ENCODE data around the gene PLA2G6.
A peak's percentile ranks its signal among the peaks of the same experiment; 100 is the strongest.

Gene PLA2G6

DNA sequence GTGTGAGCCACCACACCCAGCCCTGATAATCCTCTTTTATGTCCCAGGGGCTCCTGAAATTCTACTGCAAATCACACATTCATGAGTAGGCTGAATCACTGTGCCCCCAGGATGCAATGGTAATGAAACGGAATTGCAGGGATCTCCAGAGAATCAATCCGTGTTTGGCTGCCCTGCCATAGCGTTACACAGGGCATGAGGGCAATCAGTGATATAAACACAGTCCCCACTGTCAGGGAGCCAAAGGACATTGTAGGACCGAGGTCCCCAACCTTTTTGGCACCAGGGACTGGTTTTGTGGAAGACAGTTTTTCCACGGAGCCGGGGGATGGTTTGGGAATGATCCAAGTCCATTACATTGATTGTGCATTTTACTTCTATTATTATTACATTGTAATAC is 9.0 kb upstream of the PLA2G6 start:
- Histone ChIP-seq H3K23ac (ENCODE audit: low read length) (no peak overlapping the region), H3K27ac (ENCODE audit: low read depth, low read length) (no peak overlapping the region), H3K4me1 (ENCODE audit: control insufficient read depth in 1 of 2, insufficient read depth in 2 of 2, low read length in 2 of 2) (peaks cover 0 to 4% of the 10 kb centered on the region in 2 experiments), H3K4ac (ENCODE audit: low read depth, low read length) (no peak overlapping the region), H3K18ac (ENCODE audit: low read length) (no peak overlapping the region), H3K4me3 (ENCODE audit: low read depth, low read length) (no peak overlapping the region), H3K36me3 (ENCODE audit: control insufficient read depth in 1 of 2, insufficient read depth in 2 of 2, low read length in 2 of 2) (no peaks in the 10 kb centered on the region), H4K8ac (ENCODE audit: low read depth, low read length) (no peak overlapping the region), H3K9ac (ENCODE audit: low read length) (no peak overlapping the region), H2AK5ac (ENCODE audit: low read length) (no peak overlapping the region), H3K27me3 (ENCODE audit: insufficient read depth, low read length) (no peaks in the 10 kb centered on the region), H3K79me1 (ENCODE audit: low read length) (peaks cover 3% of the 10 kb centered on the region), H4K12ac (ENCODE audit: low read depth, low read length) (no peak overlapping the region), H2BK5ac (ENCODE audit: low read depth, low read length, poor library complexity) (no peak overlapping the region), H3K79me2 (ENCODE audit: control insufficient read depth, insufficient read depth, low read length, poor library complexity) (no peaks in the 10 kb centered on the region), H2BK120ac (ENCODE audit: insufficient read depth, low read length, poor library complexity) (no peak overlapping the region), H3K9me3 (ENCODE audit: insufficient read depth, low read depth, low read length) (no peaks in the 10 kb centered on the region), H2BK12ac (ENCODE audit: low read length) (no peak overlapping the region), H4K91ac (ENCODE audit: low read depth, low read length) (no peak overlapping the region), H2AFZ (ENCODE audit: insufficient read depth, low read length, poor library complexity) (no peak overlapping the region), H3K4me2 (ENCODE audit: low read length) (no peak overlapping the region), H3K14ac (ENCODE audit: low read length) (no peak overlapping the region)
- DNase-seq: no peak
- WGBS (ENCODE audit: extremely low coverage, insufficient coverage, insufficient read length): no CpG with 5 or more reads among the region's 6 CpGs

DNA sequence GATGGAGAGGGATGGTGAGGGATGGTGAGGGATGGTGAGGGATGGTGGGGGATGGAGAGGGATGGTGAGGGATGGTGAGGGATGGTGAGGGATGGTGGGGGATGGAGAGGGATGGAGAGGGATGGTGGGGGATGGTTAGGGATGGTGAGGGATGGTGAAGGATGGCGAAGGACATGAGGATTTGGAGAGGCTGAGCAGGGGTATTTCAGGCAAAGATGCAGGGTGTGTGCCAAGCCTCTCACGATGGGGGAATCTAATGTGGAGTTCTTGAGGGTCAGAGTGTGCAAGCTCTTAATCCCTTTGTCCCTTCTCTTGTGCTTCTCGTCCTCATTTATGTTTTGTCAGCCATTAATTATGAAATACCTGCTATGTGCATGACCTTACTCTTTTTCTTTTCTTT is 7.5 kb upstream of the PLA2G6 start:
- H3K27me3 ChIP-seq (ENCODE audit: insufficient read depth, low read length): no peaks in the 10 kb centered on the region
- no peak overlapping the region for H2AK5ac ChIP-seq (ENCODE audit: low read length)
- peaks cover 5% of the 10 kb centered on the region for H3K79me1 ChIP-seq (ENCODE audit: low read length)
- H2BK12ac ChIP-seq (ENCODE audit: low read length): no peak overlapping the region
- no peak overlapping the region for H2BK5ac ChIP-seq (ENCODE audit: low read depth, low read length, poor library complexity)
- no peak overlapping the region for H3K18ac ChIP-seq (ENCODE audit: low read length)
- H3K4me2 ChIP-seq (ENCODE audit: low read length): no peak overlapping the region
- WGBS (ENCODE audit: extremely low coverage, insufficient coverage, insufficient read length): 100% methylated on average over 1 of the region's 3 CpGs
- peaks cover 0 to 4% of the 10 kb centered on the region in 2 experiments for H3K4me1 ChIP-seq (ENCODE audit: control insufficient read depth in 1 of 2, insufficient read depth in 2 of 2, low read length in 2 of 2)
- no peak for DNase-seq
- no peak overlapping the region for H3K4ac ChIP-seq (ENCODE audit: low read depth, low read length)
- no peak overlapping the region for H3K9ac ChIP-seq (ENCODE audit: low read length)
- H3K27ac ChIP-seq (ENCODE audit: low read depth, low read length): no peak overlapping the region
- H4K12ac ChIP-seq (ENCODE audit: low read depth, low read length): no peak overlapping the region
- no peak overlapping the region for H4K91ac ChIP-seq (ENCODE audit: low read depth, low read length)
- no peak overlapping the region for H4K8ac ChIP-seq (ENCODE audit: low read depth, low read length)
- no peak overlapping the region for H2AFZ ChIP-seq (ENCODE audit: insufficient read depth, low read length, poor library complexity)
- H3K36me3 ChIP-seq (ENCODE audit: control insufficient read depth in 1 of 2, insufficient read depth in 2 of 2, low read length in 2 of 2): no peaks in the 10 kb centered on the region
- no peak overlapping the region for H3K4me3 ChIP-seq (ENCODE audit: low read depth, low read length)
- no peak overlapping the region for H2BK120ac ChIP-seq (ENCODE audit: insufficient read depth, low read length, poor library complexity)
- no peaks in the 10 kb centered on the region for H3K9me3 ChIP-seq (ENCODE audit: insufficient read depth, low read depth, low read length)
- no peak overlapping the region for H3K14ac ChIP-seq (ENCODE audit: low read length)
- no peaks in the 10 kb centered on the region for H3K79me2 ChIP-seq (ENCODE audit: control insufficient read depth, insufficient read depth, low read length, poor library complexity)
- H3K23ac ChIP-seq (ENCODE audit: low read length): no peak overlapping the region

DNA sequence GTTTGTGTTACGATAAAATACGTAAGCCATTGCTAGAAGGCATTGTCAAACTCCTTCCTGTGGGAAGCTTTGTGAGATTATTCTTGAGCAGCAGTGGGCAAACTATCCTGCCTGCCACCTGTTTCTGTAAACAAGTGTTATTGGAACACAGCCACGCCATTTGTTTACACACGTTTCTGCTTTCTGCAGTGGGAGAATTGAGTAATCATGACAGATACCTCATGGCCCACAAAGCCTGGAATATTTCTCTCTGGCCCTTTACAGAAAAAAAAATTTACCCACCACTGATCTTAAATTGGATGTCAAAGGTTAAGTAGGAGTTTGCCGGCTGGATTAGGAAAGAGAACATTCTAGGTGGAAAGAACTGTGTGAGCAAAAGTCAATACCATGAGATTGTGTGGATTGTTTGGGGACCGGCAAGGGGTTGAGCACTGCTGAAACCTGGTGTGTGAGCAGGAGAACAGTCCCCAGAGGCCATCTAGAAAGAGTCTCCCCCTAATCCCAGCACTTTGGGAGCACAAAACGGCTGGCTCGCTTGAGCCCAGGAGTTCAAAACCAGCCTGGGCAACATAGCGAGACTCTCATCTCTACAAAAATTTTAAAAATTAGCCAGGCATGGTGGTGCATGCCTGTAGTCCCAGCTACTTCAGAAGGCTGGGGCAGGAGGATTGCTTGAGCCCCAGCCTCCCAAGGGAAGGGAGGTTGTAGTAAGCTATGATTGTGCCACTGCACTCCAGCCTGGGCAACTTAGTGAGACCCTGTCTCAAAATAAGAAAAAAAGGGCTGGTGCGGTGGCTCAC is 6.0 kb upstream of the PLA2G6 start:
- Histone ChIP-seq H3K79me1 (ENCODE audit: low read length) (peaks cover 8% of the 10 kb centered on the region), H3K4me3 (ENCODE audit: low read depth, low read length) (no peak overlapping the region), H3K9me3 (ENCODE audit: insufficient read depth, low read depth, low read length) (no peaks in the 10 kb centered on the region), H4K12ac (ENCODE audit: low read depth, low read length) (no peak overlapping the region), H4K91ac (ENCODE audit: low read depth, low read length) (no peak overlapping the region), H2AK5ac (ENCODE audit: low read length) (no peak overlapping the region), H3K23ac (ENCODE audit: low read length) (no peak overlapping the region), H2BK5ac (ENCODE audit: low read depth, low read length, poor library complexity) (no peak overlapping the region), H3K27me3 (ENCODE audit: insufficient read depth, low read length) (no peaks in the 10 kb centered on the region), H3K36me3 (ENCODE audit: control insufficient read depth in 1 of 2, insufficient read depth in 2 of 2, low read length in 2 of 2) (no peaks in the 10 kb centered on the region), H3K4me1 (ENCODE audit: control insufficient read depth in 1 of 2, insufficient read depth in 2 of 2, low read length in 2 of 2) (peaks cover 0 to 3% of the 10 kb centered on the region in 2 experiments), H2BK12ac (ENCODE audit: low read length) (no peak overlapping the region), H3K9ac (ENCODE audit: low read length) (no peak overlapping the region), H3K79me2 (ENCODE audit: control insufficient read depth, insufficient read depth, low read length, poor library complexity) (no peaks in the 10 kb centered on the region), H3K14ac (ENCODE audit: low read length) (no peak overlapping the region), H4K8ac (ENCODE audit: low read depth, low read length) (no peak overlapping the region), H3K27ac (ENCODE audit: low read depth, low read length) (no peak overlapping the region), H3K4ac (ENCODE audit: low read depth, low read length) (no peak overlapping the region), H2AFZ (ENCODE audit: insufficient read depth, low read length, poor library complexity) (no peak overlapping the region), H3K18ac (ENCODE audit: low read length) (no peak overlapping the region), H2BK120ac (ENCODE audit: insufficient read depth, low read length, poor library complexity) (no peak overlapping the region), H3K4me2 (ENCODE audit: low read length) (no peak overlapping the region)
- WGBS (ENCODE audit: extremely low coverage, insufficient coverage, insufficient read length): no CpG with 5 or more reads among the region's 10 CpGs
- peak in 1 of 2 donors; percentile 81 for DNase-seq

DNA sequence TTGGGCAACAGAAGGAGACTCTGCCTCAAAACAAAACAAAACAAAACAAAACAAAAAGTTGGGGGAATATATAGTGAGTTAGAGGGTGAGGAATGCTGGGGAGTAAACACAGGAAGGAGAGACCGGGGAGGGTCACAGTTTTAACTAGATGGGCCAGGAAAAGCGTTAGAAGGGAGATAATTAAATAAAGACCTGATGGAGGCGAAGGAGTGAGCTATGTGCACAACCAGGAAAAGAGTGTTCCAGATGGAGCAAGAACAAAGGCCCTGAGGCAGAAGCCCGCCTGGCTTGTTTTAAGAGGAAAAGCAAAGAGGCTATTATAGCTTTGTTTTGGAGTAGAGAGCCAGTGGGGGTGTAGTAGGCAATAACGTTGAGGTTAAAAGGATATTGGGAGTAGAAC is 4.8 kb upstream of the PLA2G6 start:
- Histone ChIP-seq H3K4me2 (ENCODE audit: low read length) (no peak overlapping the region), H2AK5ac (ENCODE audit: low read length) (no peak overlapping the region), H3K27me3 (ENCODE audit: insufficient read depth, low read length) (no peaks in the 10 kb centered on the region), H3K27ac (ENCODE audit: low read depth, low read length) (no peak overlapping the region), H3K79me1 (ENCODE audit: low read length) (peaks cover 11% of the 10 kb centered on the region), H3K36me3 (ENCODE audit: control insufficient read depth in 1 of 2, insufficient read depth in 2 of 2, low read length in 2 of 2) (no peaks in the 10 kb centered on the region), H3K4me1 (ENCODE audit: control insufficient read depth in 1 of 2, insufficient read depth in 2 of 2, low read length in 2 of 2) (peaks cover under 1 to 3% of the 10 kb centered on the region in 2 experiments), H3K18ac (ENCODE audit: low read length) (no peak overlapping the region), H3K79me2 (ENCODE audit: control insufficient read depth, insufficient read depth, low read length, poor library complexity) (peaks cover under 1% of the 10 kb centered on the region), H2BK12ac (ENCODE audit: low read length) (no peak overlapping the region), H2AFZ (ENCODE audit: insufficient read depth, low read length, poor library complexity) (no peak overlapping the region), H3K23ac (ENCODE audit: low read length) (no peak overlapping the region), H3K9me3 (ENCODE audit: insufficient read depth, low read depth, low read length) (no peaks in the 10 kb centered on the region), H4K12ac (ENCODE audit: low read depth, low read length) (no peak overlapping the region), H2BK120ac (ENCODE audit: insufficient read depth, low read length, poor library complexity) (no peak overlapping the region), H3K4me3 (ENCODE audit: low read depth, low read length) (no peak overlapping the region), H4K91ac (ENCODE audit: low read depth, low read length) (no peak overlapping the region), H3K14ac (ENCODE audit: low read length) (no peak overlapping the region), H4K8ac (ENCODE audit: low read depth, low read length) (no peak overlapping the region), H2BK5ac (ENCODE audit: low read depth, low read length, poor library complexity) (no peak overlapping the region), H3K9ac (ENCODE audit: low read length) (no peak overlapping the region), H3K4ac (ENCODE audit: low read depth, low read length) (no peak overlapping the region)
- WGBS (ENCODE audit: extremely low coverage, insufficient coverage, insufficient read length): no CpG with 5 or more reads among the region's 5 CpGs
- peak; percentile 90 to 94 for DNase-seq
